Activated CD4-positive, alpha-beta T cell treated with anti-CD3 and anti-CD28 coated beads for 48 hours (primary cell): ENCODE results near the gene GJC2.
"Not testable (repeated sequence)": the region's sequence is repeated elsewhere in the genome, so short reads cannot be mapped to it uniquely, and the experiment has no call there.

Source experiments
- DNase-seq: peaks from one replicate; pipeline ENCODE4 v3.0.0-alpha.2; 2020

GJC2 gene

GRCh38 chr1:228149406-228150119, at the start of gene GJC2:
Gene GJC2 (plus strand): TSS chr1:228149930. CDS start chr1:228157759, 7,829 bp downstream.
- DNase-seq = no peak

- DNase-seq = no peak
Measured at GRCh38 chr1:228100822-228101613, 48.7 kb upstream of the GJC2 start.

DNA sequence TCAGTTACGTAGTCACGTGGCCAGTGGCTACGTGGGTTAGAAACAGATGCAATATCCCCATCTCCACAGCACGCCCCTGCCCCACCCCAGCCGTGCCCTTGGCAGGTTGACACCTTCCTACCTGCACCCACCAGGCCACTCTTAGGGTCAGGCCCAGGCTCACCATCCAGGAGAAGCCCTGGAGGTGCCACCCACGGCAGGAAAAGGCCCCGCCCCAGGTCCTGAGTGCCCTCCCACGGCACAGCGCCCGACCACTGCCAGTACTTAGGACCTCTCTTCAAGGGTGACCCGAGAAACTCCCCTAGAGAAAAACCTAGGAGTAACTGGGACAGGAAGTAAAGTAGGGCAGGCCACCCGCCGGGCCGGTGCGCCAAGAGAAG, 48.1 kb upstream of the GJC2 start:
- no peak for DNase-seq

- DNase-seq = peak; percentile 70
Measured at GRCh38 chr1:228101994-228102790, 47.5 kb upstream of the GJC2 start.

- peak; percentile 97 for DNase-seq
Measured at GRCh38 chr1:228102791-228103620, 46.7 kb upstream of the GJC2 start, which contains the start of gene C1orf35. Gene C1orf35 (minus strand): TSS chr1:228103325. CDS start chr1:228103227, 98 bp downstream.

- DNase-seq = no peak
Measured at GRCh38 chr1:228104526-228105269, 45.0 kb upstream of the GJC2 start.

GRCh38 chr1:228105270-228105995, 44.3 kb upstream of the GJC2 start:
- DNase-seq = no peak

- DNase-seq = no peak
Measured at GRCh38 chr1:228105996-228106799, 43.5 kb upstream of the GJC2 start.

GRCh38 chr1:228106800-228107054, 43.0 kb upstream of the GJC2 start:
- DNase-seq = no peak

- DNase-seq = no peak
Measured at GRCh38 chr1:228107636-228108035, 42.1 kb upstream of the GJC2 start.

DNA sequence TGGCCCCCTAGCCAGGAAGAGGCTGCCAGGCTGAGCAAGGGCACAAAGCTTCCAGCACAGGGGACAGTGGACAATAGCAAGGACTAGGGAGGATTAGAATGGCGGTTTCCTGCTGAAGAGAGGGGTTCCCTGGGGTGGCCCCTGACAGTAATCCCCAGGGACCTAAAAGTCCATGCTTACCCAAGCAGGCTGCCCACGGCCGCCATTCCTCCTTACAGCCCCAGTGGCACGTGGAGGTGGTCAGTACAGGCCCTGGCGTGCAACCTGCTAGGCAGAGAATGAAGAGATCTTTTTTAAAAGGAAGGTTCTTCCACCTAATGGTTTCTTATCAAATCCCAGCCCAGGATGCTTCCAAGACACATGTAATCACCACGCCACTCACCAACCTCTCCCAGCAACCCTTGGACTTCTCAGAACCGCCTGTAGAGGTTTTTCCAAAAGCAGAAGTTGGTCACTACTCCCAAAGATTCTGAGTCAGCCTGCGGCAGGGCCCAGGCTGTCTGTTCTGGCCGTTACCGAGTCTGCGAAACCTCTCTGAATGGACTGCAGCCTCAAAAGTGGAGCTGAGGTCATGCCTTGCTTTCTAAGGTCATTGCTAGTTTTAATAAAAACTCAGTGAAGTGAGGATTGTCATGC, 41.6 kb upstream of the GJC2 start:
- DNase-seq = no peak

DNA sequence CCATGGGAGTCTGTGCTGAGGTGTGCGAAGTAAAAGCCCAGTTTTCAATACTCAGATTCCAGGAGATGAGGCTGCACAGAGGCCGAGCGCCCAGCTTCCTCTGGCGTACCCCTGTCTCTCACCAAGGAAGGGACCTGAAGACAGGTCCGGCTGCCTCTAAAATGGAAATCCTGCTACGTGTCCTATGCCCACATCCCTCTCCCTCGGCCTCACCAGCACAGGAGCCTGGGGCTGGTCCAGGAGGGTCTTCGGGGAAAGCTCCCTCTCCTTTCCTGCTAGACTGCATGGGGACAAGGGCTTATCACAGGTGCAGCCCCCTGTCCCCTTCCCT, 41.0 kb upstream of the GJC2 start:
- no peak for DNase-seq

DNA sequence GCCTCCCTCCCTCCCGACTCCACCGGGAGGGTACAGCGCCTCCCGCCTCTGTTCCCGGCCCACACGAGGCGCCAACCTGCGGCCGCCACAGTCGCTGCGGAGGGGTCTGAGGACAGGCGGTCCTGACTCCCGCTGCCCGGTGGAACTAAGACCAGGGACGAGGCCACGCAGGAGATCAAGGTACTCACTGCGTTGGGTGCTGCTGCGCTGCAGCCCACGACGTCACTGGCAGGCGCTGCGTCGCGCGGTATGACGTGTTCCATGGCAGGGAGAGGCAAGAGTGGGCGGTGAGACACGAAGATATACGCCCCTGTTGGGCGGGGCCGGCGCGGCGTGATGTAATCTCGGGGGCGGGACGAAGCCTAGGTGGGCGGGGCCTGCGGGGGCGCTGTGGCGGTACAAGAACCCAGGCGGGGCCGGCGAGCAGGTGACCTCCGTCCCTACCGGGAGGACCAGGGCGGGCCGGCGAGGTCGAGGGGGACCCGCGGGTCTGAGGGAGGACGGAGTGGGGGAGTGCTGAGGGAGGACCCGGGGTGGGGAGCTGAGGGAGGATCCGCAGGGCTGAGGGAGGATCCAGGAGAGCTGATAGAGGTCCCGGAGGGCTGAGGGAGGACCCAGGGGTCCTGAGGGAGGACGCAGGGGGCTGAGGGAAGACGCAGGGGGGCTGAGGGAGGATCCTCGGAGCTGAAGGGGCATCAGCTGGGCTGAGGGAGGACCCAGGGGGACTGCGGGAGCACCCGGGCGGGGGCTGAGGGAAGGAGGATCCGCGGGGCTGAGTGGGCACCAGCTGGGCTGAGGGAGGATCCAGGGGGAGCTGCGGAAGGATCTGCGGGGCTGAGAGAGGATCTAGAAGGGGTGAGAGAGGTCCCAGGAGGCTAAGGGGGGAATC, 40.4 kb upstream of the GJC2 start, which contains the start of gene MRPL55:
MRPL55 (minus strand) TSS at position 227 of the 889 bp plus-strand sequence. CDS start 1,039 bp downstream, outside the sequence.
- peak; percentile 98 for DNase-seq

- DNase-seq = no peak
Measured at GRCh38 chr1:228109962-228110488, 39.7 kb upstream of the GJC2 start.

GRCh38 chr1:228110556-228110955, 39.2 kb upstream of the GJC2 start:
- DNase-seq = no peak

GRCh38 chr1:228111315-228111714, 38.4 kb upstream of the GJC2 start:
- DNase-seq = not testable (repeated sequence)

- no peak for DNase-seq
Measured at GRCh38 chr1:228112167-228112566, 37.6 kb upstream of the GJC2 start.

DNA sequence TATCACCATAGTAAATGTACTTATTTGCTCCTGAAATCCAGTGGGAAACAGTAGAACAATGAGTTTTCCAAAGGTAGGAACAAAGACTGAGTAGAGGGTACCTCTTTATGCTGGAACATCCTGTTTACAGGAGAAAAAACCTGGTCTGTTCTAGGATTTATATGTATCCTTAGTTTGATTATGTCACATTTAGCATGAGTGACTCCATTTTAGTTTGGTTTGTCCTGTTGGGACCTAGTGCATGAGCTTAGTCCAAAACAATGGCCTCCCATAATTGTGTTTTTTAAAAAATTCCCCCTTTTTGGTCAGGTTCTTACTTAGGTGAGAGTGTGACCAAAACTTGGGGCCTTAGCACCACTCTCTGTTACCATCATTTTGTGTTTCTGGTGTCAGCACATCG, 37.1 kb upstream of the GJC2 start:
- no peak for DNase-seq

GRCh38 chr1:228114827-228115226, 34.9 kb upstream of the GJC2 start:
- DNase-seq = no peak
